ENCODE results near the gene FBXO8. TPM values are rescaled to one million over a fixed set of nuclear protein-coding genes. Genes with fewer than 3 reads are reported as not detected.
A peak's percentile ranks its signal among the peaks of the same experiment; 100 is the strongest.

Gene FBXO8
- total RNA-seq, 2 experiments from 2014 or later: 17.9 to 19.4 TPM

GRCh38 chr4:174281901-174282300 is 1.6 kb downstream of the FBXO8 start:
- no peak overlapping the region for H3K27ac ChIP-seq (ENCODE audit: low read depth in 1 of 2, low read length in 2 of 2)
- no peaks in the 10 kb centered on the region for H3K9me3 Mint-ChIP-seq
- CTCF ChIA-PET: interaction anchor here (1.3 kb wide), 1 partner anchor 37 kb away, joined by 3 read pairs; no protein-coding TSS in a partner anchor
- POLR2A ChIA-PET: interaction anchor here (0.7 to 1.6 kb wide), 2 partner anchors 42 to 910 kb away, joined by 4 read pairs; no protein-coding TSS in a partner anchor
- peak overlapping the region; percentile 36 for H3K4me3 Mint-ChIP-seq
- peaks cover 34% of the 10 kb centered on the region for H3K36me3 Mint-ChIP-seq (ENCODE audit: low read depth)
- H3K36me3 ChIP-seq (ENCODE audit: insufficient read depth, low read length): peaks cover 7% of the 10 kb centered on the region
- intact Hi-C loops (cut with DNase I, micrococcal nuclease): loop anchor here (2.0 to 10.0 kb wide), 6 partner anchors 60 to 1915 kb away; partner anchors contain the start of genes HMGB2 (in 2 of the 2), SPATA4 (in 2 of the 2), GALNT7 (in 1 of the 2) and SAP30 (in 1 of the 2)
- H3K9me3 ChIP-seq (ENCODE audit: control insufficient read depth in 1 of 2, insufficient read depth in 1 of 2, low read length in 2 of 2): no peaks in the 10 kb centered on the region
- DNase-seq (no peak), ATAC-seq (ENCODE audit: poor library complexity) (no peak)
- H3K4me3 ChIP-seq (ENCODE audit: low read length): no peak overlapping the region
- no peaks in the 10 kb centered on the region for H3K27me3 ChIP-seq (ENCODE audit: control insufficient read depth in 1 of 2, insufficient read depth in 2 of 2, low read length in 2 of 2)
- H3K27ac Mint-ChIP-seq: peak overlapping the region; percentile 99
- H3K4me1 ChIP-seq (ENCODE audit: insufficient read depth, low read length): peaks cover 11% of the 10 kb centered on the region
- H3K27me3 Mint-ChIP-seq: no peaks in the 10 kb centered on the region
- H3K4me1 Mint-ChIP-seq (ENCODE audit: low read depth): peaks cover 93% of the 10 kb centered on the region
- TF ChIP-seq CTCF (IDR thresholded peaks at IDR 0.05): no peak

GRCh38 chr4:174281182-174281737 is 2.2 kb downstream of the FBXO8 start:
- no peak for ATAC-seq (ENCODE audit: poor library complexity)
- H3K27me3 ChIP-seq (ENCODE audit: control insufficient read depth in 1 of 2, insufficient read depth in 2 of 2, low read length in 2 of 2): no peaks in the 10 kb centered on the region
- Mint-ChIP-seq H3K4me1 (ENCODE audit: low read depth) (peaks cover 86% of the 10 kb centered on the region), H3K4me3 (peak overlapping the region; percentile 42), H3K36me3 (ENCODE audit: low read depth) (peaks cover 34% of the 10 kb centered on the region), H3K27me3 (no peaks in the 10 kb centered on the region), H3K27ac (no peak overlapping the region), H3K9me3 (no peaks in the 10 kb centered on the region)
- no peak overlapping the region for H3K27ac ChIP-seq (ENCODE audit: low read depth in 1 of 2, low read length in 2 of 2)
- peaks cover 11% of the 10 kb centered on the region for H3K4me1 ChIP-seq (ENCODE audit: insufficient read depth, low read length)
- ChIA-PET CTCF (interaction anchor here (1.3 kb wide), 1 partner anchor 38 kb away, joined by 3 read pairs; no protein-coding TSS in a partner anchor), POLR2A (no interaction called here)
- no peak for DNase-seq
- no peak for TF ChIP-seq CTCF (IDR thresholded peaks at IDR 0.05)
- no peaks in the 10 kb centered on the region for H3K9me3 ChIP-seq (ENCODE audit: control insufficient read depth in 1 of 2, insufficient read depth in 1 of 2, low read length in 2 of 2)
- H3K36me3 ChIP-seq (ENCODE audit: insufficient read depth, low read length): peaks cover 7% of the 10 kb centered on the region
- intact Hi-C loops (cut with DNase I, micrococcal nuclease): loop anchor here (5.0 to 10.0 kb wide), 5 partner anchors 59 to 1916 kb away; partner anchors contain the start of genes HMGB2 (in 2 of the 2), SPATA4 (in 2 of the 2) and GALNT7 (in 1 of the 2)
- no peak overlapping the region for H3K4me3 ChIP-seq (ENCODE audit: low read length)

- DNase-seq: no peak
- Histone ChIP-seq H3K27ac (ENCODE audit: low read depth in 1 of 2, low read length in 2 of 2) (no peak overlapping the region), H3K4me3 (ENCODE audit: low read length) (no peak overlapping the region), H3K36me3 (ENCODE audit: insufficient read depth, low read length) (peaks cover 7% of the 10 kb centered on the region), H3K27me3 (ENCODE audit: control insufficient read depth in 1 of 2, insufficient read depth in 2 of 2, low read length in 2 of 2) (no peaks in the 10 kb centered on the region), H3K9me3 (ENCODE audit: control insufficient read depth in 1 of 2, insufficient read depth in 1 of 2, low read length in 2 of 2) (no peaks in the 10 kb centered on the region), H3K4me1 (ENCODE audit: insufficient read depth, low read length) (peaks cover 10% of the 10 kb centered on the region)
- Mint-ChIP-seq H3K27me3 (no peaks in the 10 kb centered on the region), H3K9me3 (no peaks in the 10 kb centered on the region), H3K4me1 (ENCODE audit: low read depth) (peaks cover 84% of the 10 kb centered on the region), H3K36me3 (ENCODE audit: low read depth) (peaks cover 38% of the 10 kb centered on the region), H3K4me3 (peak overlapping the region; percentile 8), H3K27ac (no peak overlapping the region)
- TF ChIP-seq CTCF (IDR thresholded peaks at IDR 0.05): no peak
- ChIA-PET CTCF (no interaction called here), POLR2A (interaction anchor here (0.9 kb wide), 1 partner anchor 945 kb away, joined by 4 read pairs; the partner anchor contains the start of gene HMGB2)
- ATAC-seq (ENCODE audit: poor library complexity): no peak
- intact Hi-C loops (cut with DNase I, micrococcal nuclease): loop anchor here (5.0 to 10.0 kb wide), 5 partner anchors 57 to 1918 kb away; partner anchors contain the start of genes HMGB2 (in 2 of the 2), SPATA4 (in 2 of the 2) and GALNT7 (in 1 of the 2)
Observed at GRCh38 chr4:174279433-174280155, 3.9 kb downstream of the FBXO8 start.

All from CD4-positive, alpha-beta T cell (primary cell).